Kidney (tissue), 14 donors: ENCODE data around the gene PRR23A. TPM values are rescaled to one million over a fixed set of nuclear protein-coding genes. Genes with fewer than 3 reads are reported as not detected.

ENCODE experiments used
- DNase-seq, 5 donors: peaks; one replicate each; pipeline ENCODE4 v3.0.0-alpha.2; 2013 to 2020
- FAIRE-seq: peaks from 2 replicates; lab custom pipeline; 2012; peaks lifted over from hg19 to GRCh38; lab: Jason Lieb, UNC
- H3K27ac ChIP-seq, 2 donors: one replicate each; pipeline ENCODE4 v1.7.0; 2013; ENCODE audit warnings: low read depth in 2 of 2, low read length in 2 of 2, inconsistent platforms in 1 of 2
- H3K27me3 ChIP-seq: one replicate; pipeline ENCODE4 v1.7.1; 2013; ENCODE audit warnings: low read length, inconsistent platforms; ENCODE audit not compliant: control insufficient read depth, insufficient read depth
- H3K36me3 ChIP-seq, 3 donors: one replicate each; pipeline versions ENCODE4 v1.7.0 to v1.7.1; 2013; ENCODE audit warnings: low read length in 3 of 3, control low read depth in 1 of 3, inconsistent platforms in 1 of 3; ENCODE audit not compliant: insufficient read depth in 3 of 3, control insufficient read depth in 2 of 3
- H3K4me1 ChIP-seq, 3 donors: one replicate each; pipeline versions ENCODE4 v1.7.0 to v1.7.1; 2013; ENCODE audit warnings: low read length in 3 of 3, inconsistent platforms in 1 of 3, low read depth in 1 of 3; ENCODE audit not compliant: control insufficient read depth in 2 of 3, insufficient read depth in 2 of 3
- H3K4me3 ChIP-seq, 3 donors: one replicate each; pipeline versions ENCODE4 v1.7.0 to v1.8.1; 2013; ENCODE audit warnings: low read length in 3 of 3, control low read depth in 1 of 3, inconsistent platforms in 1 of 3
- H3K9ac ChIP-seq, 3 donors: one replicate each; pipeline versions ENCODE4 v1.7.0 to v1.7.1; 2013; ENCODE audit warnings: low read length in 3 of 3, control low read depth in 1 of 3, inconsistent platforms in 1 of 3
- H3K9me3 ChIP-seq, 3 donors: one replicate each; pipeline versions ENCODE4 v1.7.0 to v1.7.1; 2013; ENCODE audit warnings: low read length in 3 of 3, control low read depth in 1 of 3, inconsistent platforms in 1 of 3; ENCODE audit not compliant: control insufficient read depth in 2 of 3, insufficient read depth in 1 of 3
- CTCF ChIP-seq: IDR thresholded peaks from 3 replicates; pipeline ENCODE4 v1.5.1; 2012; ENCODE audit warnings: mild to moderate bottlenecking, moderate library complexity, borderline replicate concordance; ENCODE audit not compliant: insufficient read depth; ENCODE audit errors: extremely low read depth
- intact Hi-C: fragments of 100-400 bp; cut with DNase I; formaldehyde crosslinking; loops from one replicate; pipeline ENCODE4 v1.11.1; 2022
- polyA plus RNA-seq: library from polyadenylated mRNA; stranded (reverse); fragments of 350-450 nt; fragmentation: Illumina TruSeq; extraction: RNeasy Lipid Tissue Mini Kit (QIAGEN cat#74804); gene quantifications from one replicate; pipeline ENCODE4 v1.2.3, GENCODE V29; 2014; ENCODE audit warnings: low read depth, low replicate concordance; ENCODE audit not compliant: insufficient read depth
- total RNA-seq: library from RNA; stranded (reverse); fragmentation: NEBNext Ultra II Directional; extraction: Animal tissue kit (Norgen Biotek cat#: 25700); gene quantifications from one replicate; pipeline ENCODE4 v1.2.1, GENCODE V29; 2021
- donor health status: control.
- donor health status: control.
- donor health status: control.
- donor health status: control.
- donor health status: control.
- donor health status: DM: yes; HTN: yes; CAD: no.
- donor health status: Normal renal cell carcinoma (clear cell type).

The PRR23A gene
- total and polyA plus RNA-seq, 2 donors from 2014 or later = not detected

GRCh38 chr3:139016430-139017048, 10.5 kb upstream of the PRR23A start:
- no peaks in the 10 kb centered on the region for H3K27me3 ChIP-seq
- H3K4me1 ChIP-seq = no peaks in the 10 kb centered on the region
- FAIRE-seq (no peak), DNase-seq (no peak)
- H3K27ac ChIP-seq = no peak overlapping the region
- H3K9ac ChIP-seq = no peak overlapping the region
- no peak for TF ChIP-seq CTCF
- H3K9me3 ChIP-seq = peaks cover 0 to 4% (median 0%) of the 10 kb centered on the region in 3 donors
- H3K36me3 ChIP-seq = no peaks in the 10 kb centered on the region
- H3K4me3 ChIP-seq = no peak overlapping the region
- intact Hi-C loops = no loop called here

GRCh38 chr3:139005356-139005993, 593 bp downstream of the PRR23A start:
- no peaks in the 10 kb centered on the region for H3K27me3 ChIP-seq
- H3K9ac ChIP-seq = no peak overlapping the region
- TF ChIP-seq CTCF = no peak
- DNase-seq (peak in 1 of 5 donors; percentile 57), FAIRE-seq (no peak)
- H3K4me3 ChIP-seq = no peak overlapping the region
- no peaks in the 10 kb centered on the region for H3K4me1 ChIP-seq
- no peak overlapping the region for H3K27ac ChIP-seq
- H3K36me3 ChIP-seq = no peaks in the 10 kb centered on the region
- no peaks in the 10 kb centered on the region for H3K9me3 ChIP-seq
- intact Hi-C loops = no loop called here

- no peak for DNase-seq
- no peak for FAIRE-seq
- Histone ChIP-seq H3K27ac (no peak overlapping the region), H3K4me1 (no peaks in the 10 kb centered on the region), H3K9me3 (peaks cover 0 to 3% (median 0%) of the 10 kb centered on the region in 3 donors), H3K36me3 (no peaks in the 10 kb centered on the region), H3K27me3 (no peaks in the 10 kb centered on the region), H3K9ac (no peak overlapping the region), H3K4me3 (no peak overlapping the region)
- no peak for TF ChIP-seq CTCF
- intact Hi-C loops = no loop called here
These were observed 10.4 kb downstream of the PRR23A start for GRCh38 chr3:138995706-138996105.

GRCh38 chr3:138987181-138987580, 18.9 kb downstream of the PRR23A start:
- intact Hi-C loops = no loop called here
- H3K27ac ChIP-seq = no peak overlapping the region
- no peak for FAIRE-seq

More at GRCh38 chr3:138987181-138987580, 18.9 kb downstream of the PRR23A start:
- H3K36me3 ChIP-seq = no peaks in the 10 kb centered on the region
- no peak for TF ChIP-seq CTCF
- DNase-seq = no peak
- H3K4me1 ChIP-seq = no peaks in the 10 kb centered on the region
- H3K4me3 ChIP-seq = no peak overlapping the region
- H3K27me3 ChIP-seq = no peaks in the 10 kb centered on the region
- no peak overlapping the region for H3K9ac ChIP-seq
- H3K9me3 ChIP-seq = no peaks in the 10 kb centered on the region
